Uterus (tissue), 2 donors: ENCODE results near the gene CCDC182.

Source experiments
- CTCF ChIP-seq, 4 experiments: fragments of 200-600 bp in 2 of 4; fragments of 450-650 bp in 2 of 4; sonication (generic) in 2 of 4; IDR thresholded peaks; one replicate each; pipeline ENCODE4 v1.5.1; 2016 to 2019; ENCODE audit warnings: antibody characterized with exemption in 4 of 4, mild to moderate bottlenecking in 2 of 4, moderate library complexity in 1 of 4
- POLR2A ChIP-seq, 2 donors: fragments of 450-650 bp; IDR thresholded peaks; one replicate each; pipeline ENCODE4 v1.6.1; 2016; ENCODE audit warnings: antibody characterized with exemption in 2 of 2, mild to moderate bottlenecking in 1 of 2, moderate library complexity in 1 of 2

GRCh38 chr17:57757735-57758134 lies 12.6 kb upstream of the CCDC182 start:
- TF ChIP-seq CTCF (IDR thresholded peaks at IDR 0.05) (no peak), POLR2A (IDR thresholded peaks at IDR 0.05) (no peak)
